HG02610 (cell line): ENCODE measurements around the gene STXBP5.

ENCODE experiments used
- ATAC-seq: cut with Tn5 transposase; IDR thresholded peaks from one replicate; pipeline ENCODE4 v1.9.1; 2021; ENCODE audit warnings: mild to moderate bottlenecking, moderate library complexity; ENCODE audit not compliant: unreplicated experiment

The STXBP5 gene

DNA sequence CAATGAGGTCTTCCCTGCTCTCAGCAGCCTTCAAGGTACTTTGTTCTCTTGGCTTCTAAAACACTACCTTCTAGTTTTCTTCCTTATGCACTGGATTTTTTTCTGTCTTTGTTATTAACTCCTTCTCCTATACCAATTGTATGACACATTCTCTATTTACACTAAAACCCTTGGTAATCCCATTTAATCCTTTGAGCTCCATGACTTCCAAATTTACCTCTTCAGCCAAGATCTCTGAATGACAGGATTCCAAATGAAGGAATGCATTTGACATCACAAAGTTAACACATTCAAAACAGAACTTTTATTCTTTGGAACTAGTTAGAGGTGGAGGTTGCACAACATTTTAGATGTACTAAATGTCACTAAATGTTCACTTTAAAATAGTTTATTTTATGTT, 217.7 kb downstream of the STXBP5 start:
- ATAC-seq: no peak

DNA sequence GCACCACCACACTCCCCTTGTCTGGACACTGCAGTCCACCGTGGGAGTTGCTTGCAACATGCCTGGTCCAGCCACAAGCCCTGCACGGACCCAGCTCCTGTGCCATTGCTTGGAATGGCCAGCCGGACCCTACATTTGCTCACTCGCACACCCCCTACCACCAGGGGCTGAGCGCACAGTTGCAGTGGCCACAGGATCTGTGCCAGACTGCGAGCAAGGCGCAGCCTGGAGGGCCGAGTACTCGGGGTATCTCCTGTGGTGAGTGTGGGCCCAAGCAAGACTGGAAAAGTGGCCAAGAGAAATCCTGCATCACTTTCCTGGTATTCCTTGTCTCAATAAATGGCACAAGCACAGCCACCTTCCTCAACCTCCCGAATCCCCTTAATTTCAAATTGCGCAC, 218.9 kb downstream of the STXBP5 start:
- ATAC-seq: no peak

- no peak for ATAC-seq
These were observed 225.6 kb downstream of the STXBP5 start for GRCh38 chr6:147429794-147430193.

DNA sequence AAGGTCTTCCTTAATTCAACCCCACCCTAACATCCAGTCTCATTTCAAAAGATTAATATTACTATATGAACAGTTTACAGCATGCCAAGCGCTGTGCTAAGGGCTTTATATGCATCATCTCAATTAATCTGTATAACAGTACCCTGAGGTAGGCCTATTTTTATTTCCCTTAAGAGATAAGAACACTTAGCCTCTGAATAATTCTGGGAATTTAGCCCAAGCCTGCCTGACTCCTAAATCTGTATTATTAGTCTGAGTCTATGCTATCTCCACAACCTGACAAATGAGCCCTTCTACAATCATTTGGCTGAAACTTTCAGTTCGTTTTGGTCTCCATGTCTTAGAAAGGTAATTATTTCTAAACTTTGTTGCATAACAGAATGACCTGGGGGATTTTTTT, 226.6 kb downstream of the STXBP5 start:
- ATAC-seq: no peak

GRCh38 chr6:147434076-147434475, 229.9 kb downstream of the STXBP5 start:
- no peak for ATAC-seq

DNA sequence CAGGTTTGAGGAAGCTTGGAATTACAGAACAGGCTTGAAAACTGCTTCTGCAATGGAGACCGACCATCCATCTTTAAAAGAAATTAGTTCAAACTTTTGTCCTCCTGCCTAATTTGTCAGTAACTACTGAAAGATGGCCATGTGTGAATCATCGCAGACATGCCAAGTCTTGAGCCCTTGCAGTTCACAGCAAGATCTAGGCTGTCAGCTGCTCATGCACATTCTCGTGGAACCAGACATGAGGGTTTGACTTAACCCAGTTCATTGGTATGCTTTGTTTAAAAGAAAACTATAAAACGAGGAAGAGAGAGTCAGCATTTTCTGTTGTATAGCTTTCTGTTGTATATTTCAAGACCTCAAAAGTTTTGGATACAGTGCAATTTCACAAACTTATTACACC, 230.3 kb downstream of the STXBP5 start:
- no peak for ATAC-seq

- ATAC-seq: no peak
These were observed 233.4 kb downstream of the STXBP5 start for GRCh38 chr6:147437615-147438014.

GRCh38 chr6:147438758-147439528, 234.7 kb downstream of the STXBP5 start:
- ATAC-seq: peak; percentile 82
